Stimulated activated CD8-positive, alpha-beta memory T cell treated with anti-CD3 and anti-CD28 coated beads, Interleukin-4, amount 100 ng/mL, for 1 hour (primary cell): Measurements from ENCODE around the gene PMIS2.

Source experiments
- DNase-seq, 2 donors: peaks; one replicate each; pipeline ENCODE4 v3.0.0-alpha.2; 2020; ENCODE audit warnings: low read depth in 2 of 2, low spot score in 1 of 2

Gene PMIS2

DNA sequence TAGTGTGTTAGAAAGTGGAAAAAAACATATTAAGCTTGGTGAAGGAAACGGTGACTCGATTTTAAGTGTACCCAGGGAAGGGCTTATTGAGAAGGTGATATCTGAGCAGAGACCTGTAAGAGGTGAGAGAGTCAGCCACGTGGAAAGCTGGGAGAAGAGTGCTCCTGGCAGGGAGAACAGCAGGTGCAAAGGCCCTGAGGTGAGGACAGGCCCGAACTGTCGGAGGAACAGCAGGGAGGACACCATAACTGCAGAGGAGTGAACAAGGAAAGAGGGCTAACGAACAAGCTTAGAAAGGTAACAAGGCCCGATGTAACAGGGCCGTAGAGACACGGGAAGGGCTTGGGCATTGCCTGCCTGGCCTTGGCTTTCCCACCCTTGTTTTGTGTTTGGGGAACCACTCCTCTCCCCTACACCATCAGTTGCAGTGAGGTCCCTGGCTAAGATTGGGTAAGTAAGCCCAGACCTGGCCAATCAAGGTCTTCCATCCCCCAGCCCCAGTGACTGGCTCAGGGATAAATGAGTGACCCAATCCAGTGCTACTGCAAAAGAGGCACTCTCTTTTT is 29.9 kb upstream of the PMIS2 start:
- no peak for DNase-seq

DNA sequence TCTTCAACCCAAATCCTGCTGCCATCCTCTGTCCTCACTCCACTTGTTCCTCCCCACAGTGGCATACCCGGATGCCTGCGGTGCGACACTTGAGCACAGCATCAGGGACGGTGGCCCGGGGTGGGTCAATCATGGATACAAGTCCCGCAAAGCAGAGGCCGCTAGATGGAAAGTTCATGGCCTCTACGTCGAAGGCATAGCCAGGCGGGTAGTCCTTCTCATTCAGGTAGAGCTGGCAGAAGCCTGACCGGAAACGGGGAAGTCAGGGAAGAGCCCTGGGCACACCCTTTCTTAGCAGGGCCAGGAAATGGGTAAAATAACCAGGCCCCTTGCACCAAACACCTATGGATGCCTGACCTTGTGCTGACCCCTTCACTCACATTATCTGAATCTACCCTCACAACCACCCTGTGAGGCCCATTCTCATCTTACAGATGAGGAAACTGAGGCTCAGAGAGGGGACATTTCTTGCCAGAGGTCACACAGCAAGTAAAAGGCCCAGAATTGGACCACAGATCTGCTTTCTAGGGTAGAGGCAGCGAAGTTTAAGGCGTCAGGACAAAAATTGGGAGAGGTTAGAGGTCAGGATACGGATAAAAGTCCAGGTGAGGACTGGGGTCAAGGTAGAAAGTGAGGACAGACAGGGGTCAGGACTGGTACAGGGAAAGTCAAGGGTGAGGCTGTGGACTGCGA is 29.0 kb upstream of the PMIS2 start:
- no peak for DNase-seq

DNA sequence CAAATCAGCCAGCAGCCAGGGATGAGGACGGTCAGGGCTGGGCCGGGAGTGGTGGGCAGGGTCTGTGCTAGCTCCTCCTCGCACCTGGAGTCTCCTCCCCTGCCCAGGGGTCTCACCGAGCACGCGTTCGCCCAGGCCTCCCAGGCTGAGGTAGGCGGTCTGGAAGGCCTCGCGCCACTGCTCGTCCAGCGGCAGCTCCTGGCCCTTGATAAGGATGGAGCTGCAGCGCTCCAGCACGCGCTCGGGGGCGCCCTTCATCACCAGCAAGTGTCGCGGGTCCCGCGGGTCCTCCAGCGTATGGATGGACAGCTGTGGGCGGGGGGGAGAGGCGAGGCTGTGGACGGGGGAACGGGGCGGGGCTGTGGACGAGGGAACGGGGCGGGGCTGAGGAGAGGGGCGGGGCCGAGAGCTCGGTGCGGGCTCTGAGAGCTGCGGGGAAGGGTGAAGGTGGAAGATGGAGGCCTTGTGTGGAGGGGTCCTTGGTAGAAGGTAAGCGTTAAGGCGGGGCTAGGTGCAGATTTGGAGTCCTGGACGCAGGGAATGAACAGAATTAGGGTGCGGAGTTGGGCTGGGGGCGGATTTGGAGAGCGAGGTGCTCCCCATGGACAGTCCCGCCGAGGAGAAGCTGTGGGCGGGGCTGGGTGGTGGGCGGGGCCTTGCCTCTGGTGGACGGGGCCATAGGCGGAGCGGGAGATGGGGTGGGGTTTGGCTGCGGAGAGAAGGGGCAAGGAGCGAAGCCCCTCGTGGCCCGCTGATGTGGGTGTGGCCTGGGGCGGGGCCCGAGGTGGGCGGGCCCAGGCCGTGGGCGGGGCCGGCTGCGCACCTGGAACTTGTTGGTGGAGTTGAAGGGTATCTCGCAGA is 28.2 kb upstream of the PMIS2 start:
- DNase-seq: no peak

DNA sequence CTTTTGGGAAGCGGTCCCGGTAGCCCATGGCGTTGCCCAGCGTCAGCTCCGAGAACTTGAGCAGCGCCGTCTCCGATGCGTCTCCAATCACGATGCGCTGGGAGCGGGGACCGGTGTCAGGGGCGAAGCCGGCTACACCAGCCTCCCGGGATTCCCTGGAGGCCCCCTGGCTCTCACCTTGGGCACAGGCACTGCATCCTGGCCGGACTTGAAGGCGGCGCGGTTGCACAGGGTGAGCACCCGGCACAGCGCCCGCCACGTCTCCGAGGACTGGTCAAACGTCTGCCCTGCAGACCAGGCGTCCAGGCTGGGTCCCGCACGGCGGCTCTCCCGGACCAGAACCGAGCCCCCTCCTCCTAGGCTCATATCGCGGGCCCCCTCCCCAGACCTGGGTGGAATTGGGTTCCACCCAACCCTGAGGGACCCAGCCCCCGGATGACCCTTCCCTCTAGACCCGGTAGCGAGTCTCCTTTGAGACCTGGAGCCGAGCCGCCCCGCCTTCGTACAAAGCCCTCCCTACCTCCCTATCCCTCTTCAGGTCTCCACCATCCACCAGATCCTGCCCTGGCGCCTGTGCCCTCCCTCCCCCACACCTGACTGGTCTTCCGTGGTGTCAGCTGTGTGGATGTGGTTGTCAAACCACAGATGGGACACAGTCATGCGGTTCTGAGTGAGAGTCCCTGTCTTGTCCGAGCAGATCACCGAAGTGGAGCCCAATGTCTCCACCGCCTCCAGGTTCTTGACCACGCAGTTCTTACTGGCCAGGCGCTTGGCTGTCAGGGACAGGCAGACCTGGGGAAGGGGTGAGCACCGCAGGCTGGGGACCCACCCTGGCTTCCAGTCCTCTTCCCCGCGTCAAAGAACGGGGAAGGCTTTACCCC is 27.3 kb upstream of the PMIS2 start:
- no peak for DNase-seq

DNA sequence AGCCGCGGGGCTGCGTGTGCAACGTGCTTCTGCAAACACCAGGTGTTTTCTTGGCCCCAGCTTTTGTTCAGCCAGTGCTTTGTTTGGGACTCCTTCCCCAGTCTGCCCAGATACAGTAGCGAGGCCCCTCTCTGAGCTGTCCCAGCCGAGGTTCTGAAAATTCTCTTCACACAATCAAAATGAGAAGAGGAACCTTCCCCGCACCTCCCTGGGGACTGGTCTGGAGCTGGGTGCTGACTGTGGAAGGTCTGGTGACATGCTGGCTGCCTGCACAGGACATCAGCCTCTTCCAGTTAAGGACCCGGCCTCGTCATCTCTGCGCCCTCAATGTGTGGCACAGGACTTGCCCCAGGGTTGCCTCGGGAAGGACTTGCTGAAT is 26.7 kb upstream of the PMIS2 start:
- DNase-seq: no peak

DNA sequence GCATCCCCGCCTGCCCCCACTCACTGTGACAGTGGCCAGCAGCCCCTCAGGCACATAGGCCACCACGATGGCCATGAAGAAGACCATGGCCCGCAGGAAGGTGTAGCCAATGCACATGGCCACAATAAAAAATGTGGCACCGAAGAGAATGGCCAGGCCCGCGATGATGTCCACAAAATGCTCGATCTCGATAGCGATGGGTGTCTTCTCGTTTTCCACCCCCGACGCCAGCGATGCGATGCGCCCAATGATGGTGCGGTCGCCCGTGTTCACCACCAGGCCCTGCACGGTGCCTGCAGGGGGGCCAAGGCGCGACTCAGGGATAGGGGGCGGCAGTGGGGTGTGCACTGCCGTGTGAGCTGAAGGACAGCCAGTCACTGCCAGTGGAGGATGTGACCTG is 26.2 kb upstream of the PMIS2 start:
- no peak for DNase-seq

DNA sequence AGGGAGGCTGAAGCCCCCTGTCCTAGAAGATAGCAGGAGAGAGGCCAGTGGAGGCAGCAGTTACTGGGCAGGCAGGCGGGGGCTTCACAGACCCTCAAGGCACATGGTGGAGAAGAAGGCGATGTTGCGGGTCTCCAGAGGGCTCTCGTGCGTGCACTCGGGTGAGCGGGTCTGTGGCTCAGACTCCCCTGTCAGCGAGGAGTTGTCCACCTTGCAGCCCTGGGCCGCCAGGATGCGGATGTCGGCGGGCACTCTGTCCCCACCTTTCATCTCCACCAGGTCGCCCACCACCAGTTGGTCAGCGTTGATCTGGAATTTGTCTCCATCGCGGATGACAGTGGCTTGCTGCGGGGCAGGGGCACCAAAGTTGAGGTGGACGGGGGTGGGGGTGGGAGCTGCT is 25.7 kb upstream of the PMIS2 start:
- DNase-seq: no peak

DNA sequence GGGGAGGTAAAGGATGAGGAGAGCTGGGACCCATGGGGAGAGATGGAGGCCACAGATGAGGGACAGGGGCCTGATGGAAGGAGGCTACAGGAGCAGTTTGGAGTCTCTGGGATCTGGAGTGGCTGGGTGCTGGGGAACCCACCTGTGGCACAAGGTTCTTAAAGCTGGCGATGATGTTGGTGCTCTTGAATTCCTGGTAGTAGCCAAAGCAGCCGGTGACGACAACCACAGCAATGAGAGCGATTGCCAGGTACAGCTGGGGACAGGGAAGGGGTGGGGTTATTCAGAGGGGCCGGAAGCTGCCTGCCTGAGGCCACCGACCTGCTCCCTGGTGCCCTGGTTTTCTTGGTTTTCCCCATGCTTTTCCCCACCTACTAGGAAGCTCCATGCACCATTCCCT is 25.3 kb upstream of the PMIS2 start:
- DNase-seq: no peak

DNA sequence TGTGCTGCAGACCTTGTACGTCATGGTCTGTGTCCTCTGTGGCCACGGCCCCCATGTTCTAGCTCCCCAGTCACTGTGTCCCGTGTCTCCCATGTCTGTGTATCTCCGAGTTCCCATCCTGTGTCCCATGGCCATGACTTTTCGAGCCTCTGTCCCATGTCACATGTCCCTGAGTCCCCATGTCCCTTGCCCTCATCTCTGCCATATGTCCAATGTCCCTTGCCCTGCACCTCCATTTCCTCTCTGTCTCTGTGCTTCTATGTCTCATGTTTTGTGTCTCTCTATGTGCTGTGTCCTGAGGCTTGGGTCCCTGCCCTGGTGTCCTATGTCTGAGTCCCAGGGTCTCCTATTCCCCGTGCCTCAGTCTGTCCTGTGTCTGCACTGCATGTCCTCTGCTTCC is 24.5 kb upstream of the PMIS2 start:
- DNase-seq: no peak

DNA sequence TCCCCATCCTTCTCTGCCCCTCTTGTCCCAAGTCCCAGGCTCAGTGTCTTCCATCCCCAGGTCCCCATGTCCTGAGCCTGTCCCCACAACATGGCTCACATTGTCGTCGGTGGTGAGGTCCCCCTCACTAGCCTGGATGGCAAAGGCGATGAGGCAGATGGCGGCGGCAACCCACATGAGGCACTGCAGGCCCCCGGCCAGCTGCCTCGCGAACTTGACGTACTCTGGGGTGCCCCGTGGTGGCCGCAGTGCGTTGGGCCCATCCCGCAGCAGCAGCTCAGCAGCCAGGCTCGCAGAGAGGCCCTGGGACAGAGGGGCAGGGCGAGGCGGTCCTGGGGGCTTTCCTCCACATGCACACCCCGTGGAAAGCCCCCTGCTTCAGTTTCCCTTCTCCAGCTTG is 23.6 kb upstream of the PMIS2 start:
- no peak for DNase-seq

DNA sequence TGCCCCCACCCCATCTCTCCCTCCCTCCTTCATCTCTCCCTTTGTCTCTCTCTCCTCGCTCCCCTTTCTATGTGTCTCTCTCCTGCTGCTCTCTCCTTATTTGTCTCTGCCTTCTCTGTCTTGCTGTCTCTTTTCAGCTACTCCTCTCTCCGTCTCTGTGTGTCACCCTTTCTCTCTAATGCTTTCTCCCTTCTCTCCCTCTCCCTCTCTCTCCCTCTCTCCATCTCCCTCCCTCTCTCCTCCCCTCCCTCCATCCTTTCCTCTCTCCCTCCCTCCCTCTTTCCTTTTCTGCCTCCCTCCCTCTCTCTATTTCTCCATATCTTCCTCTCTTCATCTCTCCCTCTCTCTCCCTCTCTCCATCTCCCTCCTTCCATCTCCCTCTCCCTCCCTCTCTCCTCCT is 23.2 kb upstream of the PMIS2 start:
- no peak for DNase-seq

DNA sequence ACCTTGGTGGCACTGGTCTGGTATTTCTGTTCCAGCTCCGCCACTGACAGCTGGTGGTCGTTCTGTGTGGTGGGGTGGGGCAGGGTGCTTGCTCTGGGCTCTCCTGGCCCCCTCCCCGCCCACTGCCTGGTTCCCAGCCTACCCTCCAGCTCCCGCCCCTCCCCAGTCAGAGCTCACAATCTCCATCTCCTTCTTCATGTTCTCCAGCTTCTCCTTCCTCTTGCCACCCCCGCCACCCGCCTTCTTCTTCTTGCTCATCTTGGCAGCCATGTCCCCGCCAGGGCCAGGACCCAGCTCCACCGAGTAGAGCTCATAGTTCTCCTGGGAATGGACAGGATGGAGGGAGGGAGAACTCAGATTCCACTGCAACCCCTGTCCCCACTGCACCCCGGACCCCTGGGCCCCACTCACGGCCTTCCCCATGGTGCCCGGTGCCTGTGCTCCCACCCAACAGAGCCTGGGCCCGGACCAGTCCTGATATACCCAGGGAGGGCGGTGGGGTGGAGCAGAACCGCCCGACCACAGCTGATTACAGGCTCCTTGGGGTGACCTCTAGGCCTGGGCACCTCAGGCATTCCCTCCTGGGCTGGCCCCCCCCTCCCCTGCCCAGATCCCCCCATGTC is 22.7 kb upstream of the PMIS2 start, which contains the start of gene ATP4A:
Gene ATP4A, minus strand, starts transcription at position 452 of the 623 bp plus-strand sequence. Its CDS starts 29 bp downstream, at position 423.
- DNase-seq: no peak

DNA sequence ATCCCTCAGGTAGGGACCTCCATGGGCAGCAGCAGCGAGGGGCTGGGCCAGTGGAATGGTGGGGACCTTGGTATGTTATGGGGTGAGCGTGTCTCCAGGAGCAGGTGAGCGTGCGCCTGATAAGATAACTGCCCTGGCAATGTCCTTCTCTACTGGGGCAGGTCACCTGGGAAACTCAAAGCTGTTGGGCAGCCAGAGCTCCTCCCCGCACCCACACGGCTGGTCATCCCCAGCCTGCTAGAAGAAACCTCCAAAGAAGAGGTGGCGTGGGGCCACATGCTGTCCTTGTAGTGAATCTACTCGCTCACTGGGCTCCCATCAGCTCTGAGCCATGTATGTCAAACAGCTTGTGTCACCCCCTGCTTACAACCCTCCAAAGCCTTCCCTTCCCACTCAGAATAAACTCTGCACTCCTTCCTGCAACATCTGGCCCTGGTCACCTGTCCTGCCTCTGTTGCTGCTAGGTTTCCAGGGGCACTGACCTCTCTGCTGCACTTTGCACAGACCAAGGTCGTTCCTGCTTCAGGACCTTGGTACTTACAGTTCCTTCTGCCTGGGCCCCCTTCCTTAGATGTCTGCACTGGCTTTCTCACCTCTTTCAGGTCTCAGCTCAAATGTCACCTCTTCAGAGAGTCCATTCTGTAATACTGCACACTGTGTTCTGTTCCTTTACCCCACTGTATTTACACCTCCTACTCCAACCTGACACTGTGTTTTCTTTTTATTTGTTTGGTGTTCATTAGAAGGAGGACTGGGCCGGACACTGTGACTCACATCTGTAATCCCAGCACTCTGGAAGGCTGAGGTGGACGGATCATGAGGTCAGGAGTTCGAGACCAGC is 20.7 kb upstream of the PMIS2 start:
- no peak for DNase-seq

DNA sequence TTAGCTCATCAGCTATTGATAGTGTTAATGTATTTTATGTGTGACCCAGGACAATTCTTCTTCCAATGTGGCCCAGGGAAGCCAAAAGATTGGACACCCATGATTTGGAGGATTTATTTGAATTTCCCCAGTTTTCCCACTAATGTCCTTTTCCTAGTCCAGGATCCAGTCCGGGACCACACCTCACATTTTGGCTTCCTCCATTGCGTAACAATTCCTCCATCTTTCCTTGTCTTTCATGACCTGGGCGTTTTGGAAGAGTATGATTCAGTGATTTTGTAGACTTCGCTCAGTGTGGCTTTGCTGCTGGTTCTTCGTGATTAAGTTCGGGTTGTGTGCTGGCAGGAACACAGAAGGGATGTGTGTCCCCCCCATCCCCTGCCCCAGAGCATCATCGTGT is 19.2 kb upstream of the PMIS2 start:
- DNase-seq: no peak

DNA sequence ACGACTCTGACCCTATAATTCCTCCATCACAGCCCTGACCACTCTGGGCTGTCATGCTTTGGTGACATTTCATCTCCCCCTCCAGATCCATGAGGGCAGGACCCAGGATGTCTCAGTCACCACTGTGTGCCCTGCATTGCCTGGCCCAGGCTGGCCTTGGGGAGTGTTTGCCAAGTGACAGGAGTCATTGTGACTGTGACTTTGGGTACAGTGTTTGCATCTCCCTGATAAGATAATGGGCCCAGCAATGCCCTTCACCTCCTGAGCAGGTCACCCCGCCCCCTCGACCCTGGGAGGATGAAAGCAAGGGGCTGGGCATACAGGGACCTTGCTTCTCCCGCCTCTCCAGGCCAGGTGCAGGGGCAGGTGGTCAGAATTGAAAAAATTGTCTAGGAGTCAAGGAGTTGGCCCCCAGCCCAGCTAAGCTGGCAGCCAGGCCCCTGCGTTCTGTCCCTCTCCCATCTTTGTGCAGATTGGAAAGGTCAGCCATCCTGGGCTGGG is 16.6 kb upstream of the PMIS2 start:
- no peak for DNase-seq

DNA sequence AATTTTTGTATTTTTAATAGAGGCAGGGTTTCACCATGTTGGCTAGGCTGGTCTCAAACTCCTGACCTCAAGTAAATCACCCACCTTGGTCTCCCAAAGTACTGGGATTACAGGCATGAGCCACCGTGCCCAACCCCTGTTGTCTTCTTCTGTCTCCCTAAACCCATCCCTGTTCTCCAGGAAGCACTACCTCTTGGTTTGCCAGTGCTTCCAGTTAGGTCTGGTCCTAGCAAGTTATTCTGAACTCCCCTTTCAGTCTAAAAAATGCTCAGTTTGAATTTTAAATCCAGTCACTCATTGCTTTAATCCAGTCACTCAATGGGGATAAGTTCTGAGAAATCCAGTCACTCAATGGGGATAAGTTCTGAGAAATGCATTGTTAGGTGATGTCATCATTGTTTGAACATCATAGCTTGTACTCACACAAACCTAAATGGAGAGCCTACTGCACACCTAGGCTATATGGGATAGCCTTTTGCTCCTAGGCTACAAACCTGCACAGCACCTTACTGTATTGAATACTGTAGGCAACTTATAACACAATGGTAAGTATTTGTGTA is 14.5 kb upstream of the PMIS2 start:
- DNase-seq: no peak

DNA sequence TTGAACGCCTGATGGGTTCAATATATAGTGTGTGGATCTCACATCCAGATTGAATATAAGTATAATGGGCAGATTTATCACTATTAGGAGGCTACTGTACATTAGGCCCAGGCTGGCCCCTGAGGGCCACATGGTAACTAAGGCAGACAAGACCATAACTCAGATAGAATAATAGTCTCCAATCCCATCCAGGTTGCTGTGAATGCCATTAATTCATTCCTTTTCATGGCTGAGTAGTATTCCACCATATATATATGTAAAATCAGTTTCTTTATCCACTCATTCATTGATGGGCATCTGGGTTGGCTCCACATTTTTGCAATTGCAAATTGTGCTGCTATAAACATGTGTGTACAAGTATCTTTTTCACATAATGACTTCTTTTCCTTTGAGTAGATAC is 8.1 kb upstream of the PMIS2 start:
- no peak for DNase-seq

DNA sequence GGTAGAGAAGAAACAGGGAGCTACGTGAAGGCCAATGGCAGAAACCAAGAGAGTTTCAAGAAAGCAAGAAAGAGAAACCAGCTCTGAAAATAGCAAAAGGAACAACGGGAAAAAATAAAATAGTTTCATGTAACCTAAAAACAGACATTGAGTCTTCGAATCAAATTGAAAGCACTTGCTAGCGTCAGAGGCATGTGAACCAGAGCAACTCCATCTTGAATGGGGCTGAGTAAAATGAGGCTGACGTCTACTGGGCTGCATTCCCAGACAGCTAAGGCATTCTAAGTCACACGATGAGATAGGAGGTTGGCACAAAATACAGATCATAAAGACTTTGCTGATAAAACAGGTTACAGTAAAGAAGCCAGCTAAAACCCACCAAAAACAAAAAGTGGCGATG is 7.3 kb upstream of the PMIS2 start:
- no peak for DNase-seq

DNA sequence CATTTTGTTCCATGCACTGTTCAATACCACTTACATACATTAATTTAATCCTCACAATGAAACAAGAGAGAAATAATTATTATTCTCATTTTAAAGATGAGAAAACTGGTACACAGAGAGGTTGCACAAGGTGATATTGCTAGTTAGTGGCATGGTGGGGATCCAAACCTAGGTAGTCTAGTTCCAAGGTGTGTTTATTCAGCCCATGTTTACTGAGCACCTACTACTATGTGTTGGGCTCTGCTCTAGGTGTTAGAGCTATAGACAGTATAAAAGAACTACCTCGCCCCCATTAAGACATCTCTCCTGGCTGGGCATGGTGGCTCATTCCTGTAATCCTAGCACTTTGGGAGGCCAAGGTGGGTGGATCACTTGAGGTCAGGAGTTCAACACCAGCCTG is 3.2 kb upstream of the PMIS2 start:
- no peak for DNase-seq

DNA sequence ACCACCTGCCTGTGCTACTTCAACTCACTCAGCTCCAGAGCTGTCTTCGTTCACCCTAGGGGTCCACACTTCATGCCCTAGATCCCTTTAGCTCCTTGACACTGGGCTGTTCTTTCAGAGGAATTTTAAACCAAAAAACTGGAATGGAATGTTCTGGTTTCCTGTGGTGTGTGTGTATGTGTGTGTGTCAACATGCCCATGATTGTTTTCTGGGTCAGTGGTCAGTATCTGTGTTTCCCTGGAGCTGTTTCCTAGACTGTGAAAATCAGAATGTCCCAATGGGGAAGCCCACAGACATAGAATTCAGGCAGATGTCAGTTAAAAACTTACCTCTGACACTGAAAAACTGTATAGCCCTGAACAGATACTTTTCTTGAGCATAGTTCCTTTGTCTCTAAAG is 1.3 kb downstream of the PMIS2 start:
- no peak for DNase-seq
